ENCODE data around the gene DDRGK1.
"Not testable (repeated sequence)": the region's sequence is repeated elsewhere in the genome, so short reads cannot be mapped to it uniquely, and the experiment has no call there.

DDRGK1 gene

GRCh38 chr20:3233991-3234498 is 29.6 kb upstream of the DDRGK1 start:
- DNase-seq = no peak

DNA sequence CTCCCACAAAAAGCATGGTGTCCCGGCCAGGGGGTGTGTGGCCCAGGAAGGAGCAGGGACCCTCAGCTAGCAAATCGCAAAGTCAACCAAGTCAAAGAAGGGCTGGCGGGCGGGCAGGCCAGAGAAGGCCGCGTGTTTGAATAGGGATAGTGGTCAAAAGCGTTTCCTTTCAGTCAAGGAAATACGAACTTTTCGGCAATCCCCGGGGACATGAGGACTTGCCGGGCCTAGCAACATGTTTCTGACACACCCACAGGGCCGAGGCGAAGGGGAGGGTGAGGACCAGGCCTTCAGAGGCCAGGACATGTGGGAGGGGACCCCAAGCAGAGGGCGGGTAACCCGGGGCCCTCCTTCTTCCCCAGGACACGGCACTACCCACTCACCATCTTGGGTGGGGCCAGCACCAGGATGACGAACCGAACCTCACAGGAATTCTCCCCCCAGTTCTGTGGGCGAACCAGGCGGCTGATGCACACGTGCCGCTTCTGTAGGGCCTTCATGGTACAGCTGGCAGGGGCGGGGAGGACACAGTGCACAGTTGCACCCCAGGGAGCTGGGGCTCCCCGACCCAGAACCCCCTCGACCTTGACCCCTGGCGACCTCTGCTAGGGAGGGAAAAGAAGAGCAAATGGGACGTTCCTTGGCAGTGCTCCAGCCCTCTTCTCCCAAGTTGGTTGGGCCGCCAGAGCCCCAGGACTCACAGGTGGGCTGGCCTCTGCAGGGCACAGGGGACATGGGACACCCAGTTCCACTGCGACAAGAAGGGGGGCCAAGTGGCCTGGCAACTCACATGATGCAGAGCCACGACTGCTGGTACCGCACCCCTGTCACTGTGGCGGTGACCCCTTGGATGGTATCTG is 28.9 kb upstream of the DDRGK1 start:
- DNase-seq = no peak

- DNase-seq = no peak
Observed at GRCh38 chr20:3231889-3232588, 27.6 kb upstream of the DDRGK1 start.

- no peak for DNase-seq
Observed at GRCh38 chr20:3231116-3231515, 26.6 kb upstream of the DDRGK1 start.

DNA sequence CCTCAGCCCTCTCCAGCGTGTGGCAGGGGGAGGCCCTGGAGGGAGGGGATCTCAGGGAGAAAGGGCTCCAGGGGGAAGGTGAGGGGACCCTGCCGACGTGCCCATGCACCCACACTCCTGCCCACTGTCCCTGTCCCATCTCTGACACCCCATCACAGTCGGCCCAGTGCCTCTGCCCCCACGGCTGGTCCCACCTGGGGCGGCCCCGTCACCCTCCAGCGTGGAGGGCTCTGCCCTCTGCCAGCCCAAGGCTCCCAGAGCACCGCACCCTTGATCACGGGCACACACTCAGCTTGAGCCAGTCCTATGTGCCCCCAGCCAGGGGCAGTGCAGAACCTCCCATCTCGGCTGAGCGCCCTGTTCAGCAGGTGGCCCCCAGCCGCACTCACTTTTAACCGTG is 25.3 kb upstream of the DDRGK1 start:
- DNase-seq = no peak

GRCh38 chr20:3229158-3229557 is 24.7 kb upstream of the DDRGK1 start:
- no peak for DNase-seq

DNA sequence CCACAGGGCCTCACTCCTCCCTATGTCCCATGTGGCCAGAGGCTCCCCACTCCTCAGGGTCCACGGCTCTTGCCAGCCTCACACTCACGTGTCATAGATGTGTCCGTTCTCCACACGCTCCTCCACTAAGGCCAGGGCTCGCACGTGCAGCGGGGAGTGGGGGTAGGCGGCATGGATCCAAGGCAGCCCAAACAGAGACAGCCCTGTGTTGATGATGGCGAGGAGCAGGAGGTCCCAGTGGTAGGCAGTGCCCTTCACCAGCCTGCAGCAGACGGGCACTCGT is 24.2 kb upstream of the DDRGK1 start:
- no peak for DNase-seq

GRCh38 chr20:3227936-3228749 is 23.7 kb upstream of the DDRGK1 start:
- DNase-seq = no peak

GRCh38 chr20:3227506-3227905 is 23.0 kb upstream of the DDRGK1 start:
- DNase-seq = no peak

GRCh38 chr20:3226864-3227263 is 22.4 kb upstream of the DDRGK1 start:
- DNase-seq = no peak

DNA sequence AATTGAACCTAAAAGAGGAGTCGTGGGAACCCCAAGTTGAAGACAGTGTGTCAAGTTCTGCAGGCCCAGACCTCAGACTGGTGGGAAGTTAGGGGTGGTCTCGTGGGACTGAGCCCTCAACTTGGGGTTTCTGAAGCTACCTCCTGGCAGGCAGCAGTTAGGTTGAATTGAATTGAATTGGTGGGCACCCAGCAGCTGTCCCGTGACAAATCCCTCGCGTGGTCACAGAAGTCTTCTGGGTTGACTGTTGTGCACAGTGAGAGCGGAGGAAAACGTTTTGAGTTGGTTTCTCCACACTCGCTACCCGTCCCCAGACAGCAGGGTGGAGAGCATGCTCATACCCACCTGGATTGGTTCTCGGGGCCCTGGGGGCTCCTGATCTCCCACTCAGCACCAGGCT is 21.6 kb upstream of the DDRGK1 start:
- no peak for DNase-seq

- DNase-seq = no peak
Observed at GRCh38 chr20:3224681-3225421, 20.4 kb upstream of the DDRGK1 start.

- no peak for DNase-seq
Observed at GRCh38 chr20:3223994-3224680, 19.7 kb upstream of the DDRGK1 start.

DNA sequence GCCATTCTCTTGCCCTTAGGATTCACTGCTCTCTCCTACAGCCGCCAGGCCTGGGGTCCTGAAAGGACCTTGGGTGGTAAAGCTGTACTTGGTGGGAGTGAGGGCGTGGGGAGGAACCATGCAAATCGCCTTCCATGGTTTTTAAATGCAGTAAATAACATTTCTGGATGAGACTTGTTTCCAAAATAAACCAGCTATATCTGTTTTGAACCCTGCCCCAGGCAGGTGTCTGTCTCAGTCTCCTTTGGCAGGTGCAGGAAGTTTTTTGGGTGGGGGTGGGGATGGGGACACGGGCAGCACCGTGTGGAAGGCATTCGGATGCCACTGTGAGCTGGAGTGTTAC is 19.1 kb upstream of the DDRGK1 start:
- DNase-seq = no peak

DNA sequence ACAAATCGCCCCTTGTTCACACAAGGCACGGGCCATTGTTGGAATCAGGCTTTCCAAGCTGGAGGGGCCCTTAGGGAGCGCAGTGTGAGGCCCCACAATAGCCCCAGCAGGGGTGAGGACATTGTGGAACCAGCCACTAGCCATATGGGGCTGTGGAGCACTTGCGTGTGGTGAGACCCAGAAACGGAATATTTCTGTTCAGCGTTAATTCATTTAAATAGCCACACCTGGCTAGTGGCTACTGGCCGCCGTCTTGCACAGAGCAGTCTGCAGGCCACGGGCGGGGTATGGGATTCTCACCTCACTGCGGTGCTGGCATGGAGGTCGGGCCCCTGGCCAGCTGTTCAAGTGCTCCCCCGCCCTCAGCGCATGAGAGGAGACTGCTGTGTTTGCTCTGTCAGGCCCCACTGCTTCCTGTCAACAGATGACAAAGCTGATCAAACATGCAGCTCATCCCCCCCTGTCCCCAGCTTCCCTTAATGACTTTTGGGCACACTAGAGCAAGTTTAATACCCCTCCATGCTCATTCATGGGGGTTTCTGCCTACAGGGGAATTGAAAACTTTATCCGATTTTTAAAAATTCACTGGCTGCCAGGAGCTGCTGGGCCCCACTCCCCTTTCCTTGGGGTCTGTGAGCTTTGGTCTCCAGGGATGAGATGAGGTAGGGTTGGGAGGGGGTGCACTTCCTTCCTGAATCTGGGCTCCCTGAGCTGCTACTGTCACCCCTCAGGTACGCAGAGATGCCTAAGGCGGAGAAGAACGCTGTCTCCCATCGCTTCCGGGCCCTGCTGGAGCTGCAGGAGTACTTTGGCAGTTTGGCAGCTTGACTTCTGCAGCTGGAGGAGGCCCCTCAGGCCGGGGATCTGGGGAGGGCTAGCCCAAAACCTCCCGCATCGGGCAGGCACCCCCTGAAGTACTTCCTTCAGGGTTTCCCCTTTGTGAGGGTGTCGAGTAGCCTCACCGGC is 18.4 kb upstream of the DDRGK1 start:
- DNase-seq = peak; percentile 97

GRCh38 chr20:3221398-3222226 is 17.1 kb upstream of the DDRGK1 start:
- DNase-seq = peak; percentile 14

- DNase-seq = peak; percentile 42
Observed at GRCh38 chr20:3218307-3218988, 14.0 kb upstream of the DDRGK1 start.

- not testable (repeated sequence) for DNase-seq
Observed at GRCh38 chr20:3215359-3215917, 11.0 kb upstream of the DDRGK1 start.

DNA sequence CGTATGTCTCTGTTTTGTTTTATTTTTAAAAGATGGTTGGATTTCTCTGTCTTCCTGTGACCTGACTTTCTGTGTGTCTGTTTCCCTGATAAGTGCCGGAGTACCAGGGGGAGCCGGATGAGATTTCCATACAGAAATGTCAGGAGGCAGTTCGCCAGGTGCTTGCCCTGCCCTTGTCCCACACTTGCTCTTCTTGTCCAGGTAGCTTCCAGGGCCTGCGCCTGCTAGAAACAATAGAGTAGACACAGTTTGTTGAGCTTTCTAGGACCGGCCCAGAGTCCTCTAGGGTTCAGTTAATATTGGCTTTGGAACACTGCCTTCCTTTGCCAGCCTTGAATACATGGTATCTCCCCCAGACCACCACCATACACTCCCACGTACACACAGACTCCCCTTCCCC is 8.7 kb upstream of the DDRGK1 start:
- no peak for DNase-seq

All from NCI-H1092 (cell line).